HG02759 (cell line): ENCODE measurements around the gene DIS3L2.
"Not testable (repeated sequence)": the region's sequence is repeated elsewhere in the genome, so short reads cannot be mapped to it uniquely, and the experiment has no call there.

Experiments used
- ATAC-seq: cut with Tn5 transposase; IDR thresholded peaks from one replicate; pipeline ENCODE4 v1.9.1; 2021; ENCODE audit warnings: mild to moderate bottlenecking, moderate library complexity; ENCODE audit not compliant: unreplicated experiment

Gene DIS3L2

GRCh38 chr2:232006253-232006652 is 44.7 kb downstream of the DIS3L2 start:
- no peak for ATAC-seq

- no peak for ATAC-seq
These were observed 47.6 kb downstream of the DIS3L2 start for GRCh38 chr2:232008907-232009638.

GRCh38 chr2:232009639-232010274 is 48.2 kb downstream of the DIS3L2 start:
- ATAC-seq: no peak

- ATAC-seq: no peak
These were observed 52.3 kb downstream of the DIS3L2 start for GRCh38 chr2:232013701-232014353.

GRCh38 chr2:232014681-232015080 is 53.2 kb downstream of the DIS3L2 start:
- ATAC-seq: no peak

- no peak for ATAC-seq
These were observed 56.7 kb downstream of the DIS3L2 start for GRCh38 chr2:232018181-232018580.

GRCh38 chr2:232022718-232023117 is 61.2 kb downstream of the DIS3L2 start:
- ATAC-seq: no peak

GRCh38 chr2:232023426-232023825 is 61.9 kb downstream of the DIS3L2 start:
- ATAC-seq: no peak

- no peak for ATAC-seq
These were observed 62.9 kb downstream of the DIS3L2 start for GRCh38 chr2:232024457-232024856.

- peak; percentile 100 for ATAC-seq
These were observed 65.4 kb downstream of the DIS3L2 start for GRCh38 chr2:232026910-232027309.

GRCh38 chr2:232027530-232027929 is 66.0 kb downstream of the DIS3L2 start:
- ATAC-seq: no peak

- no peak for ATAC-seq
These were observed 66.6 kb downstream of the DIS3L2 start for GRCh38 chr2:232028071-232028470.

GRCh38 chr2:232028631-232029030 is 67.1 kb downstream of the DIS3L2 start:
- no peak for ATAC-seq

GRCh38 chr2:232029346-232029745 is 67.8 kb downstream of the DIS3L2 start:
- no peak for ATAC-seq

- no peak for ATAC-seq
These were observed 68.7 kb downstream of the DIS3L2 start for GRCh38 chr2:232030229-232030628.

- ATAC-seq: not testable (repeated sequence)
These were observed 73.8 kb downstream of the DIS3L2 start for GRCh38 chr2:232035292-232035691.

GRCh38 chr2:232036876-232037275 is 75.4 kb downstream of the DIS3L2 start:
- not testable (repeated sequence) for ATAC-seq

- no peak for ATAC-seq
These were observed 76.9 kb downstream of the DIS3L2 start for GRCh38 chr2:232038251-232038880.

GRCh38 chr2:232038881-232039485 is 77.5 kb downstream of the DIS3L2 start:
- no peak for ATAC-seq

GRCh38 chr2:232042911-232043574 is 81.5 kb downstream of the DIS3L2 start:
- no peak for ATAC-seq

- ATAC-seq: no peak
These were observed 82.5 kb downstream of the DIS3L2 start for GRCh38 chr2:232043966-232044365.
